OCI-LY1 (cell line): Measurements from ENCODE around the gene COPB1.
A peak's percentile ranks its signal among the peaks of the same experiment; 100 is the strongest.

Experiments
- H2AFZ ChIP-seq: fragments of 200-600 bp; sonication (generic), shearing (Covaris generic); 2 replicates; pipeline ENCODE4 v1.6.0; 2014; ENCODE audit warnings: antibody characterized with exemption, mild to moderate bottlenecking, low read length
- H3F3A ChIP-seq: fragments of 200-600 bp; sonication (generic), shearing (Covaris generic); 2 replicates; pipeline ENCODE4 v1.6.0; 2014; ENCODE audit warnings: mild to moderate bottlenecking, antibody characterized with exemption, low read length, moderate library complexity; ENCODE audit not compliant: insufficient read depth
- H3K27ac ChIP-seq: fragments of 200-600 bp; sonication (generic); 2 replicates; pipeline ENCODE4 v1.5.1; 2014; ENCODE audit warnings: low read length, mixed run types, mild to moderate bottlenecking, low read depth; ENCODE audit not compliant: poor library complexity, severe bottlenecking
- H3K27me3 ChIP-seq: fragments of 200-600 bp; sonication (generic); 2 replicates; pipeline ENCODE4 v1.6.0; 2014; ENCODE audit warnings: antibody characterized with exemption, mild to moderate bottlenecking, low read length, moderate library complexity; ENCODE audit not compliant: insufficient read depth
- H3K36me3 ChIP-seq: fragments of 200-600 bp; sonication (generic); 2 replicates; pipeline ENCODE4 v1.6.1; 2014; ENCODE audit warnings: mild to moderate bottlenecking, antibody characterized with exemption, low read length, moderate library complexity, mixed read lengths; ENCODE audit not compliant: insufficient read depth
- H3K4me1 ChIP-seq: fragments of 200-600 bp; sonication (generic); 2 replicates; pipeline ENCODE4 v1.5.1; 2014; ENCODE audit warnings: mild to moderate bottlenecking, low read length, moderate library complexity; ENCODE audit not compliant: insufficient read depth, severe bottlenecking
- H3K4me2 ChIP-seq: fragments of 200-600 bp; sonication (generic), shearing (Covaris generic); 2 replicates; pipeline ENCODE4 v1.6.1; 2014; ENCODE audit warnings: low read length
- H3K4me3 ChIP-seq: fragments of 200-600 bp; sonication (generic); 2 replicates; pipeline ENCODE4 v1.5.1; 2014; ENCODE audit warnings: low read length, low read depth, mild to moderate bottlenecking, mixed read lengths; ENCODE audit not compliant: poor library complexity, severe bottlenecking
- H3K79me2 ChIP-seq: fragments of 200-600 bp; shearing (Covaris generic); 2 replicates; pipeline ENCODE4 v1.6.1; 2016; ENCODE audit warnings: mixed run types, low read length, mixed read lengths; ENCODE audit not compliant: insufficient read depth
- H3K9ac ChIP-seq: fragments of 200-600 bp; sonication (generic), shearing (Covaris generic); 2 replicates; pipeline ENCODE4 v1.6.1; 2014; ENCODE audit warnings: mild to moderate bottlenecking, low read length, mixed read lengths
- H3K9me2 ChIP-seq: fragments of 200-600 bp; sonication (generic), shearing (Covaris generic); 2 replicates; pipeline ENCODE4 v1.6.1; 2014; ENCODE audit warnings: low read depth, mild to moderate bottlenecking, low read length, mixed read lengths
- H3K9me3 ChIP-seq: fragments of 200-600 bp; shearing (Covaris generic); 2 replicates; pipeline ENCODE4 v1.6.1; 2014; ENCODE audit warnings: low read length, mixed read lengths
- H4K20me1 ChIP-seq: fragments of 200-600 bp; sonication (generic), shearing (Covaris generic); 2 replicates; pipeline ENCODE4 v1.6.0; 2016; ENCODE audit warnings: mild to moderate bottlenecking, low read length; ENCODE audit not compliant: insufficient read depth
- CTCF ChIP-seq: fragments of 200-600 bp; sonication (generic), shearing (Covaris generic); IDR thresholded peaks from 2 replicates; pipeline ENCODE4 v1.5.1; 2017; ENCODE audit warnings: mild to moderate bottlenecking, antibody characterized with exemption, low read length, moderate library complexity, mixed read lengths
- EZH2 ChIP-seq: fragments of 200-600 bp; sonication (generic), shearing (Covaris generic); IDR thresholded peaks from 2 replicates; pipeline ENCODE4 v1.8.0; 2017; ENCODE audit warnings: borderline replicate concordance, mixed run types, mild to moderate bottlenecking, antibody characterized with exemption, low read length, moderate library complexity, mixed read lengths

The COPB1 gene

GRCh38 chr11:14499560-14500180 lies at the start of gene COPB1:
Gene COPB1 (minus strand): TSS chr11:14499811. CDS start chr11:14498928, 883 bp downstream.
- H3K4me3 ChIP-seq, result peak within 1 kb of the TSS; percentile 85
- peaks cover 50% of the 10 kb centered on the region for H3K36me3 ChIP-seq
- peak within 1 kb of the TSS; percentile 12; the same call in 1 of the 2 replicates for H2AFZ ChIP-seq

GRCh38 chr11:14547440-14547839 lies 47.8 kb upstream of the COPB1 start:
- no peaks in the 10 kb centered on the region for H3K9me3 ChIP-seq
- H3K4me1 ChIP-seq, result peaks cover 7% of the 10 kb centered on the region
- no peaks in the 10 kb centered on the region for H3K9me2 ChIP-seq
- no peak overlapping the region for H3K4me2 ChIP-seq
- no peak overlapping the region for H3K4me3 ChIP-seq
- no peak overlapping the region for H3K27ac ChIP-seq
- H3K27me3 ChIP-seq, result no peaks in the 10 kb centered on the region
- no peaks in the 10 kb centered on the region for H3F3A ChIP-seq
- H3K79me2 ChIP-seq, result no peaks in the 10 kb centered on the region
- no peaks in the 10 kb centered on the region for H4K20me1 ChIP-seq
- no peak overlapping the region for H3K9ac ChIP-seq
- no peak overlapping the region for H2AFZ ChIP-seq
- TF ChIP-seq CTCF (no peak), EZH2 (no peak)
- no peaks in the 10 kb centered on the region for H3K36me3 ChIP-seq

More at GRCh38 chr11:14499560-14500180, at the start of gene COPB1:
- Histone ChIP-seq H3K4me2 (peak within 1 kb of the TSS; percentile 82), H3K9ac (peak within 1 kb of the TSS; percentile 73), H3F3A (peaks cover 6% of the 10 kb centered on the region; the same call in 1 of the 2 replicates), H3K79me2 (peaks cover 17% of the 10 kb centered on the region), H3K9me2 (no peaks in the 10 kb centered on the region), H3K27ac (peak within 1 kb of the TSS; percentile 21), H4K20me1 (no peaks in the 10 kb centered on the region), H3K27me3 (no peaks in the 10 kb centered on the region), H3K9me3 (no peaks in the 10 kb centered on the region), H3K4me1 (peaks cover 20% of the 10 kb centered on the region)
- no peak for TF ChIP-seq CTCF
- TF ChIP-seq EZH2, result no peak

- Histone ChIP-seq H3K27ac (no peak overlapping the region), H3K9ac (no peak overlapping the region), H3K79me2 (no peaks in the 10 kb centered on the region), H3K27me3 (no peaks in the 10 kb centered on the region), H3K9me2 (no peaks in the 10 kb centered on the region), H3K36me3 (no peaks in the 10 kb centered on the region), H3K9me3 (no peaks in the 10 kb centered on the region), H3K4me2 (no peak overlapping the region), H2AFZ (no peak overlapping the region), H3K4me1 (peaks cover 10% of the 10 kb centered on the region), H4K20me1 (no peaks in the 10 kb centered on the region), H3K4me3 (no peak overlapping the region), H3F3A (no peaks in the 10 kb centered on the region)
- TF ChIP-seq CTCF (no peak), EZH2 (no peak)
These were observed 47.1 kb upstream of the COPB1 start for GRCh38 chr11:14546672-14547071.
